NCI-H1105 (cell line): ENCODE data around the gene MIX23.

Experiments used
- DNase-seq: peaks from one replicate; lab custom pipeline; 2025; lab: John Stamatoyannopoulos, UW

Gene MIX23

DNA sequence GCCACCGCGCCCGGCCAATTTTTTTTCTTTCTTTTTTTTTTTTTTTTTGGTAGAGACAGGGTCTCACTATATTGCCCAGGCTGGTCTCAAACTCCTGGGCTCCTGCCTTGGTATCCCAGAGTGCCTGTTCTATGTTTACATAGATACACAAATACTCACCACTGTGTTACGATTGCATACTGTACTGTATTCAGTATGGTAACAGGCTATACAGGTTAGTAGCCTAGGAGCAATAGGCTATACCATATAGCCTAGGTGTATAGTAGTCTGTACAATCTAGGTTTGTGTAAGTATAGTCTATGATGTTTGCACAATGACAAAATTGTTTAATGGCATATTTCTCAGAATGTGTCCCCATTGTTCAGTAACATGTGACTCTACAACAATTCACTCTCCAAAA lies 31.4 kb downstream of the MIX23 start:
- DNase-seq: no peak

DNA sequence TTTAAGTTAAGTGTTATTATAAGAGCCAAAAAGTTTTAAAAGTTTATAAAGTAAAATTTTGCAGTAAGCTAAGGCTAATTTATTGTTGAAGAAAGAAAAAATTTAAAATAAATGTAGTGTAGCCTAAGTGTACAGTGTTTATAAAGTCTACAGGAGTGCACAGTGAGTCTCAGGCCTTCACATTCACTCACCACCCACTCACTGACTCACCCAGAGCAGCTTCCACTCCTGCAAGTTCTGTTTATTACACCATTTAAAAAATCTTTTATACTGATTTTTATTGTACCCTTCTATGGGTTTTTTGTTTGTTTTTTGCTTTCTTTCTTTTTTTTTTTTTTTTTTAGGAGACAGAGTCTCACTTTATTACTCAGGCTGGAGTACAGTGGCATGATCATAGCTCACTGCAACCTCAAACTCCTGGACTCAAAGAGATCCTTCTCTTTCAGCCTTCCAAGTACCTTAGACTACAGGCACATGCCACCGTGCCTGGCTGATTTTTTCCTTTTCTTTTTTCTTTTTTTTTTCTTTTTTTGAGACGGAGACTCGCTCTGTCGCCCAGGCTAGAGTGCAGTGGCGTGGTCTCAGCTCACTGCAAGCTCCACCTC lies 32.1 kb downstream of the MIX23 start:
- no peak for DNase-seq

- DNase-seq: no peak
Measured at GRCh38 chr3:122349171-122349570, 33.9 kb downstream of the MIX23 start.

GRCh38 chr3:122343654-122344053 lies 39.4 kb downstream of the MIX23 start:
- no peak for DNase-seq

DNA sequence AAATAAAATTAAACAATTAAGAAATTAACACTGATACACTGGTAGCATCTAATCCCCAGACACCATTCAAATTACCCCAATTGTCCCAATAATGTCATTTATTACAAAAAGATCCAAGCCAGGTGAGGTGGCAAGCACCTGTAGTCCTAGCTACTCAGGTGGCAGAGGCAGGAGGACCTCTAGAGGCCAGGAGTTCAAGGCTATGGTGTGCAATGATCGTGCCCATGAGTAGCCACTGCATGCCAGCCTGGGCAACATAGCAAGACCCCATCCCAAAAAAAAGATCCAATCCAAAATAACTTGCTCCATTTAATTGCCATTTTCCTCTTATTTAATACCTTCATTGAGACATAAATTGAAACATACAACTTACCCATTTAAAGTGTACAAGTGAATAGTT lies 40.2 kb downstream of the MIX23 start:
- DNase-seq: no peak

- no peak for DNase-seq
Measured at GRCh38 chr3:122332551-122332950, 50.5 kb downstream of the MIX23 start.

- no peak for DNase-seq
Measured at GRCh38 chr3:122331886-122332285, 51.1 kb downstream of the MIX23 start.

- no peak for DNase-seq
Measured at GRCh38 chr3:122325769-122326168, 57.3 kb downstream of the MIX23 start.

DNA sequence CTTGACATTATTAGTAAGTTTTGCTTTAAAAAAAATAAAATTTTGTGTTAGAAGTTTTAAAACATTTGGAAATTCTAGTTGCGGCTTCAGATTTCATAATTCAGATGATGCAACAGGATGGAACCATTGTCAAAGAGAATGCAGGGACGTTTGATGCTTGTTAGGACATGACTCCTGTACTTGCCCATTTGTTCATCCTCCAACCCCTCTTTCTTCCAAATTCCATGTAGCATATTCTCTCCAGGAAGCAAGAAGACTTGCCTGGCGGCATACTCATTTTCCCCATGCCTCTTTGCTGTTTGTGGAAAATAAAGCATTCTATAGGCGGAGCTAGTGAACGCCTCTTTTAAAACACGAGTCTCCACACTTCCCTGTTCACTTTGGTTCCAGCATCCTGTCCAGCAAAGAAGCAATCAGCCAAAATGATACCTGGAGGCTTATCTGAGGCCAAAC lies 58.1 kb downstream of the MIX23 start, which contains the start of gene CSTA:
TSS of gene CSTA (plus strand) at position 378 of the 453 bp plus-strand sequence. CDS start at position 423, 45 bp downstream.
- DNase-seq: no peak

- no peak for DNase-seq
Measured at GRCh38 chr3:122322095-122323075, 60.6 kb downstream of the MIX23 start.

DNA sequence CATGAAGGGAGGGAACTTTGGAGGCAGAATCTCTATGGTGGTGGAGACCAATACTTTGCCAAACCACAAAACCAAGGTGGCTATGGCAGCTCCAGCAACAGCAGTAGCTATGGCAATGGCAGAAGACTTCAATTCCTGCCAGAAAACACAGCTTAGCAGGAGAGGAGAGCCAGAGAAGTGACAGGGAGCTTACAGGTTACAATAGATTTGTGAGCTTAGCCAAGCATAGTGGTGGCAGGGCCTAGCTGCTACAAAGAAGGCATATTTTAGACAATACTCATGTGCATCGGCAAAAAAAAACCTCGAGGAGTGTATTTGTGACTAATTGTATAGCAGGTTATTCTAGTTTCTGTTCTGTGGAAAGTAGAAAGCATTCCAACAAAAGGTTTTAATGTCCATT lies 64.4 kb downstream of the MIX23 start:
- DNase-seq: no peak

GRCh38 chr3:122316368-122316767 lies 66.7 kb downstream of the MIX23 start:
- DNase-seq: no peak

DNA sequence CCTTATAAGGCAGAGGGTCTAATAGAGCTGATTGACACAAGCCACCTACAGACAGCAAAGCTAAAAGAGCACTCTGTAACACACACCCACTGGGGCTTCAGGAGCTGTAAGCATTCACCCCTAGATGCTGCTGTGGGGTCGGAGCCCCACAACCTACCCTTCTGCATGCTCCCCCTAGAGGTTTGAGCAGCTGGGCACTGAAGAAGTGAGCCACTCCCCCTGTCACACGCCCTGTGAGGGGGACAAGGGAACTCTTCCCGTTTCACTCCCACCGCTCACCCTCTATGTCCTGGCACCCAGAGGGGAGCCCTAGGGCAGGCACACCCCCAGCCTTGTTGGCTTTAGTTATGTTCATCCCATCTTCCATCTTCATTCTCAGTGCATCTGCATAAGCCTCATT lies 67.4 kb downstream of the MIX23 start:
- no peak for DNase-seq

DNA sequence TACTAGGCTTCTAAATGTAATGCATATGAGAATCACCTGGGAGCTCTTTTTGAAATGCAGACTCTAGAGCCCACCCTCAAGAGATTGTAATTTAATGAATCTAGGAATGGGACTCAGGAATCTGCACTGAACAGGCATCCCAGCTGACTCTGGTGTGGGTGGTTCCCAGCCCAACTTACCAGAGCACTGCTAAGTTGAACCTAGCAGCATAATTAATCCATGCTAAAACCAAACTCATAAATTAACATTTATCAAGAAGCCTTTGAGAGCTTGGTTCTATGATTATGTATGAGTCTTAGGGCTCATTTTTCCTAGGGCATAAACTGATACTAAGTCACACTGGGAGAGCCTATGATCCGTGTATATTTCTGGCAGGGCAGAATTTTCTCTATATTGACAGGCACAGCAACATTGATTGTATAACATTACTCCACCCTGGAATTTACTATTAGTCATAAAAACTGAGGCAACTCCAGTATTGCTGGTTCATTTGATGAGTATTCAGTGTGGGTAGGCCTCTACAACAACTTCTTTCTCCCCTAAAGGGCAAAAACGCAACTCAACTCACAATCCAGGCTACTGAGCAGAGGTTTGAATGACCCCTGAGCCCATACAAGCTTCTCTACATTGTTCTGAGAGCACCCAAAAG lies 68.7 kb downstream of the MIX23 start:
- DNase-seq: no peak

- no peak for DNase-seq
Measured at GRCh38 chr3:122313281-122313680, 69.8 kb downstream of the MIX23 start.

GRCh38 chr3:122312826-122313225 lies 70.2 kb downstream of the MIX23 start:
- DNase-seq: no peak

- no peak for DNase-seq
Measured at GRCh38 chr3:122310361-122310760, 72.7 kb downstream of the MIX23 start.
